Measurements from ENCODE around the gene GRK3.

The GRK3 gene

DNA sequence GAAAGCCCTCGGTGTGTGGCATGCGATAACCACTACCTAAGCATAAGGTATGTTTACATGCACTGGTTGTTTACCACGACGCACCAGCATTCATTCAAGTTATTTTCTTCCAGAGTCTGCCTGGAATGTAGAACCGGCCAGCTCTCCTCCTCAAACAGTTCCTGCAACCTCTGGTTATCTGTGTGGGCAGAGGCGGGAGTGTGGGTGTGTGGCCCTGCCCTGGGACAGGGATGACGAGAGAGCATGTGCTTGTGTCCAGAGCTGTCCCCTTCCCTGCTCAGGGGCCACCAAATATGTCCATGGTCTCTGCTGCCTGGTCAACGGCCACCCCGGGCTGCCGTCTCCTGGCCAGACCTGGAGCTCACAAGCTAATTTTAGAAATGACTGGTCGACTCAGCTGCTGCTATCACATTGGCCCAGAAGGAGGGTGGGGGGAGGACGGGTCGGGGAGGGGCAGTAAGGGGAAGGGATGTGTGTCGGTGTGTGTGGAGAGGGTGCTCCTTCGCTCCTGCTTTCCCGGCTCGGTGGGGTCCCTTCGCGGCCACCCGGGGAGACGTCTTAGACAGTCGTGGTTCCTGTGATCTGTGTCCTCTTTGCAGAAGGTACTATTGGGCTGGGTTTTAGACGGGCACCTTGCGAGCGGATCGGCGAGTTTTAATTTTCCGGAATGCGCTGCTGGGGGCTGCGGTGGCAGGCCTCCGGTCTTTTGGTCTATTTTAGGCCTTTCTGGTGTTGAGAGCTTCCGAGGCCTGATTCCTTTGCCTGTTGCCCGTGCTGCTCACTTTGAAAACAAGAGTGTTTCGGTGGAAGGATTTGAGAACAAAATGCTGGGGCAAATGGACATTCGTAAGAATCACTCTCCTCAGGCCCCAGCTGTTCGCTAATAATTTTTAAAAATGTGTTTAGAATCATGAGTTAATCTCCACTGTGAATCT, 177.5 kb downstream of the GRK3 start, which contains the start of gene MYO18B:
Gene MYO18B (plus strand): TSS at position 497 of the 935 bp plus-strand sequence. CDS start 18,905 bp downstream, outside the sequence.
- DNase-seq = no peak

- DNase-seq = no peak
Measured at GRCh38 chr22:25742918-25743708, 178.6 kb downstream of the GRK3 start.

DNA sequence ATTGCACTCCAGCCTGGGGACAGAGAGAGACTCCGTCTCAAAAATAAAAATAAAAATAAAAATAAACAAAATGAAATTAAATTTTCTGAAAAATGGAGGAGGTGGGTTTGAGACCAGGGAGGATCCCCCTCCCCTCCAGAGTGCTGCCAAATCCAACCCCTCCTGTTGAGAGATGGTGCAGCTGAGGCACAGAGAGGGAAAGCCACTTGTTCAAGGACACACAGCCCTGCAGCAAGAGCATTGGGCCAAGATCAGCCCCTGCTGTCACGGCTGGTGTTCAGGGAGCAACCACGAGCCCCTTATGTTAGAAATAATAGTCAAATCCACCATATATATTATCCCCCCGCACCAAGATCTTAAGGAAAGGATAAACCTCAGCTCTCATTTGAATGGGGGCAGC, 180.2 kb downstream of the GRK3 start:
- DNase-seq = no peak

DNA sequence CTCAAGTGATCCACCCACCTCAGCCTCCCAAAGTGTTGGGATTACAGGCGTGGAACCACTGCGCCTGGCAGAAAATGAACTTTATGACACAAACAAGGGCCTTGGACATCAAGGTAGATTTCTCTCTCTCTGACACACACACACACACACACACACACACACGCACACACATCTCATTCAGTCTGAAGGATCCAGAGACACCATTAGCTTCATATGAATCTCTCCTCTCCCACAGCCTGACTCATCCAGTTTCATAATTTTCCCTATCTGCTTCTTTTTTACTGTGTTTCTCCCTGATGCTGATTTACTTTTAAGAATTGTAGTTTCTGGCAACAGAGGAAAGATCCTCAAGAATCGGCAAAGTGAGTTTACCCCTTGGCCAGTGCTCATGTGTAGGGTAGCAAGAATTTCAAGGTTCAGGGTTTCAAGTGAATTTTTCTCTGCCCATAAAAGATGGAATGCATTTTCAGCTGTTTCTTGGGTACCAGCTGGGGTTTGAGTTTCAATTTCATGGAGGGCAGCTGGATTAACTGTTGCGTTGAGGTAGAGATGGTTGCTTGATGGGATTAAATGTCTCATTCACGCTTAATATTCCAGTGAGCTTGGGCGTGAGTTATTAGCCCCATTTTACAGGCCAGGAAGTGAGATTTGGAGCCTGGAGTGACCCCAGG, 181.0 kb downstream of the GRK3 start:
- no peak for DNase-seq

- no peak for DNase-seq
Measured at GRCh38 chr22:25746012-25746373, 181.5 kb downstream of the GRK3 start.

- DNase-seq = no peak
Measured at GRCh38 chr22:25747245-25747944, 182.9 kb downstream of the GRK3 start.

GRCh38 chr22:25748140-25748539, 183.7 kb downstream of the GRK3 start:
- DNase-seq = no peak

GRCh38 chr22:25748704-25749103, 184.2 kb downstream of the GRK3 start:
- no peak for DNase-seq

GRCh38 chr22:25749420-25750169, 185.1 kb downstream of the GRK3 start:
- no peak for DNase-seq

GRCh38 chr22:25750569-25751173, 186.2 kb downstream of the GRK3 start:
- DNase-seq = no peak

DNA sequence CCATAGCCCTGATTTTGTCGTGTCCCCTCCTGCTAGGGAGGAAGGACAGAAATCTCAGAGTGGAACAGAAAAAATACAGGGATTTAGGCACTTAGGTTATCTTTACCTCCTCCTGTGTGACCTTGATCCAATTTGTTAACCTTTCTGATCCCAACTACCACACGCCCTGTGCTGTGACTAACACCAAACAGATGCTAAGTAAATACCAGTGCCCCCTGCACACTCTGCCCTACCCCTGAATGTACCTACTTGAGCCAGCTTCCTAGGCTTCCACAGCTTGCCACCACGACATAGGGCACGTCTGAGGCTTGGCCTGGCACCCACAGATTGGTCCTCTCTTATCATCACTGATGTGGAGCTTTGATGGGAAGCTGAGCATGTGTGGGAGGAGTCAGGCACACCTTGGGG, 186.7 kb downstream of the GRK3 start:
- no peak for DNase-seq

- DNase-seq = no peak
Measured at GRCh38 chr22:25752615-25753214, 188.2 kb downstream of the GRK3 start.

DNA sequence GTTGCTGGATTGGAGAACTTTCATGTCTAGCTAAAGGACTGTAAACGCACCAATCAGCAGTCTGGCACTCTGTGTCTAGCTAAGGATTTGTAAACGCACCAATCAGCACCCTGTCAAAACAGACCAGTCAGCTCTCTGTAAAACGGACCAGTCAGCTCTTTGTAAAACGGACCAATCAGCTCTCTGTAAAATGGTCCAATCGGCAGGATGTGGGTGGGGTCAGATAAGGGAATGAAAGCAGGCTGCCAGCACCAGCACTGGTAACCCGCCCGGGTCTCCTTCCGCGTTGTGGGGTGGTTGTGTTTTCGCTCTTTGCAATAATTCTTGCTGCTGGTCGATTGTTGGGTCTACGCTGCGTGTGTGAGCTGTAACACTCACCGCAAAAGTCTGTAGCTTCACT, 188.8 kb downstream of the GRK3 start:
- no peak for DNase-seq

DNA sequence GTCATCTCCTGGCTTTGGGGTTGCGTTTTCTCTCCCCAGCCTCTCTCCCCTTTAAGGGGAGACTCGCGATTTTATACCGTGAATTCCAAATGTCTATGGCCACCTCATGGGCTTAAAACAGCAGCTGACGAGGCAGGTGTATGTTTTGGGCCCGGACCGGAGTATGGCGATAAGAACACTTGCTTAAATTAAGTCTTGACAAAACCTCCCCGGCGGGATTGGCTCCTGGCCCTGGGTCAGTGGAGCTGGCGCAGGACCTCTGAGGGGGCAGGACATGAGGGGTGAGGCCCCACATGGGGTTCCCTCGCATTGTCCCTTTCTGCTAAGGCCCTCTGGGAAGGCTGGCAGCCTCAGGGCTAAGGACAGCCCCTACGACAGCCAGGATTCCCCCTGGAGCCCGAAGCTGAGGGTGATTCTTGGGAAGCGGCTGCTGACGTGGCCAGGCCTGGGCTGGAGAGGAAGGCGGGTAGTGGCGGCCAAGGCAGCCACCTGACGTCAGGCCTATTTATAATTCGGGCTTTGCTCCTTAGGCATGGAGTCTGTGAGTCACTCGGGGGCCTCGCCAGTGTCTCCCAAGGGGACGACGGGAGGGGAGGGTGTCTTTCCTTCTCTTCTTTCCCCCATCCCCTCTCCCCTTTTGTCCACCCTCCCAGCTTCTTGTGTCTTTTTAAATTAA, 190.2 kb downstream of the GRK3 start:
- DNase-seq = no peak

- DNase-seq = no peak
Measured at GRCh38 chr22:25757686-25758085, 193.2 kb downstream of the GRK3 start.

- DNase-seq = no peak
Measured at GRCh38 chr22:25758316-25758715, 193.8 kb downstream of the GRK3 start.

DNA sequence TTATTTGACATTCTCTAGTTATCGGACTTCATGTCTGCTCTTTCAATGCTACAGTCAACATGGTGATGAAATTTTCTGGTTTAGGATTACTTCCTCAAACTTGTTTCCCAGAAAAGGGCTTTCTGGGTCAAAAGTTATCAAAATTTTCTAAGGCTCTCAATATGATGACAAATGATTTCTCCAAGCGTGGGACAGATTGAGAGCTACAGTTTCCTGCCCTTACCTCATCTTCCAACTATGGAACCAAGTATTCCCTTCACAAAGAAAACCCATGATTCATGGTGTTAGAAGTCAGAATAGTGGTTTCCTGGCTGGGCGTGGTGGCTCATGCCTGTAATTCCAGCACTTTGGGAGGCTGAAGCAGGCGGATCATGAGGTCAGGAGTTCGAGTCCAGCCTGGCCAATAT, 195.4 kb downstream of the GRK3 start:
- no peak for DNase-seq

DNA sequence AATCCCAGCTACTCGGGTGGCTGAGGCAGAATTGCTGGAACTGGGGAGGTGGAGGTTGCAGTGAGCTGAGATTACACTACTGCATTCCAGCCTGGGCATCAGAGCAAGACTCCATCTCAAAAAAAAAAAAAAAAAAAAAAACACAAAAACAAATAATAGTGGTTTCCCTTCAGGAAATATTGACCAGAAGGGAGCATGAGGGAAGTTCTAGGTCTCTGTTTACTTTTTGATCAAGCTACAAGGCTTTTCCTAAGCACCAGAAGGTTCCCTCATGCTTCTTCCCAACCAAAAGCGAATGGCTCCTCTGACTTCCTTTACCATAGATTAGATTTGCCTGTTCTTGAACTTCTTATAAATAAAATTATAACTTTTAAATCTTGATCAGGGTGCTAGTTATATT, 195.8 kb downstream of the GRK3 start:
- DNase-seq = no peak

- no peak for DNase-seq
Measured at GRCh38 chr22:25760848-25761595, 196.5 kb downstream of the GRK3 start.

DNA sequence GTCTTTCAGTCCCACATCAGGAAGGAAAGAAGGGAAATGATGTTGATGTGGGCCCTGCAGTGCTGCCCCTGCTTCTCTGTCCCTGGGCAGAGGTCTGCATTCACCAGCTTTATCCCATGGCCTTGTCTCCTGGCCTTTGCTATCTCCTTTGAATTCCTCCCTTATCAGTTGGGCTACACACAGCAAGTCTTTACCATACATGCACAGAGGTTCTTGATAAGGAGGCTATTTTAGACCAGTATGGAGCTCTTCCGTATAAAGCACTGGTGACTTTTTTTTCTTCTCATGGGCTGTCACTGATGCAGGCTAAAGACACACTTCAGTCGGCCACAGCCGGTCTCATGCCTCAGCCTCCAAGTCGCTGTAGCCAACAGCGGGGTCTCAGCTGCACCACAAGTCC, 197.7 kb downstream of the GRK3 start:
- DNase-seq = no peak

All from NCI-H1105 treated with DMSO at 0.1 percent for 48 hours (cell line).